ENCODE results near the gene HAT1. TPM values are rescaled to one million over a fixed set of nuclear protein-coding genes. Genes with fewer than 3 reads are reported as not detected.

The HAT1 gene
- total RNA-seq, 1 donor from 2014 or later = 37.9 TPM

GRCh38 chr2:171939058-171939742 lies 16.9 kb downstream of the HAT1 start:
- Mint-ChIP-seq H3K36me3 (ENCODE audit: low read depth) (peaks cover 2% of the 10 kb centered on the region), H3K27ac (ENCODE audit: unreplicated experiment) (no peak overlapping the region), H3K27me3 (ENCODE audit: low read depth) (no peaks in the 10 kb centered on the region), H3K4me1 (ENCODE audit: low read depth) (peaks cover 11% of the 10 kb centered on the region), H3K9me3 (ENCODE audit: low read depth) (no peaks in the 10 kb centered on the region), H3K4me3 (ENCODE audit: unreplicated experiment) (no peak overlapping the region)
- DNase-seq (ENCODE audit: low spot score) = no peak
- TF ChIP-seq CTCF (IDR thresholded peaks at IDR 0.05) = no peak

GRCh38 chr2:171939743-171940071 lies 17.4 kb downstream of the HAT1 start:
- peaks cover 9% of the 10 kb centered on the region for H3K4me1 Mint-ChIP-seq (ENCODE audit: low read depth)
- DNase-seq (ENCODE audit: low spot score) = no peak
- H3K36me3 Mint-ChIP-seq (ENCODE audit: low read depth) = no peaks in the 10 kb centered on the region
- TF ChIP-seq CTCF (IDR thresholded peaks at IDR 0.05) = no peak
- no peak overlapping the region for H3K27ac Mint-ChIP-seq (ENCODE audit: unreplicated experiment)
- H3K27me3 Mint-ChIP-seq (ENCODE audit: low read depth) = no peaks in the 10 kb centered on the region
- no peaks in the 10 kb centered on the region for H3K9me3 Mint-ChIP-seq (ENCODE audit: low read depth)
- H3K4me3 Mint-ChIP-seq (ENCODE audit: unreplicated experiment) = no peak overlapping the region

GRCh38 chr2:171941316-171941699 lies 19.0 kb downstream of the HAT1 start:
- no peak overlapping the region for H3K27ac Mint-ChIP-seq (ENCODE audit: unreplicated experiment)
- TF ChIP-seq CTCF (IDR thresholded peaks at IDR 0.05) = no peak
- no peaks in the 10 kb centered on the region for H3K27me3 Mint-ChIP-seq (ENCODE audit: low read depth)
- H3K36me3 Mint-ChIP-seq (ENCODE audit: low read depth) = no peaks in the 10 kb centered on the region
- DNase-seq (ENCODE audit: low spot score) = no peak
- peaks cover 3% of the 10 kb centered on the region for H3K4me1 Mint-ChIP-seq (ENCODE audit: low read depth)
- H3K9me3 Mint-ChIP-seq (ENCODE audit: low read depth) = no peaks in the 10 kb centered on the region
- H3K4me3 Mint-ChIP-seq (ENCODE audit: unreplicated experiment) = no peak overlapping the region

GRCh38 chr2:171943869-171944268 lies 21.6 kb downstream of the HAT1 start:
- H3K4me1 Mint-ChIP-seq (ENCODE audit: low read depth) = peaks cover 2% of the 10 kb centered on the region
- H3K27me3 Mint-ChIP-seq (ENCODE audit: low read depth) = no peaks in the 10 kb centered on the region
- H3K27ac Mint-ChIP-seq (ENCODE audit: unreplicated experiment) = no peak overlapping the region
- no peak for DNase-seq (ENCODE audit: low spot score)
- peaks cover 3% of the 10 kb centered on the region for H3K36me3 Mint-ChIP-seq (ENCODE audit: low read depth)
- H3K9me3 Mint-ChIP-seq (ENCODE audit: low read depth) = no peaks in the 10 kb centered on the region
- H3K4me3 Mint-ChIP-seq (ENCODE audit: unreplicated experiment) = no peak overlapping the region
- no peak for TF ChIP-seq CTCF (IDR thresholded peaks at IDR 0.05)

- no peak for DNase-seq (ENCODE audit: low spot score)
- Mint-ChIP-seq H3K36me3 (ENCODE audit: low read depth) (peaks cover 10% of the 10 kb centered on the region), H3K27ac (ENCODE audit: unreplicated experiment) (no peak overlapping the region), H3K4me3 (ENCODE audit: unreplicated experiment) (no peak overlapping the region), H3K4me1 (ENCODE audit: low read depth) (peaks cover 8% of the 10 kb centered on the region), H3K27me3 (ENCODE audit: low read depth) (no peaks in the 10 kb centered on the region), H3K9me3 (ENCODE audit: low read depth) (no peaks in the 10 kb centered on the region)
- no peak for TF ChIP-seq CTCF (IDR thresholded peaks at IDR 0.05)
These were observed 30.0 kb downstream of the HAT1 start for GRCh38 chr2:171952276-171952675.

Data from chondrocyte (in vitro differentiated cells).